ENCODE data around the gene TMEM272. TPM values are rescaled to one million over a fixed set of nuclear protein-coding genes. Genes with fewer than 3 reads are reported as not detected.
"Not testable (repeated sequence)": the region's sequence is repeated elsewhere in the genome, so short reads cannot be mapped to it uniquely, and the experiment has no call there.

TMEM272 gene
- total and polyA plus RNA-seq, 2 of the 4 experiments (the other 2 are of a cell fraction): not detected

- H3K9ac ChIP-seq (ENCODE audit: low read depth, low read length); ATAC-seq (ENCODE audit: low read depth); H2AFZ ChIP-seq (replicated peaks; ENCODE audit: low read length, poor library complexity); H4K8ac ChIP-seq (ENCODE audit: low read depth in 2 of 2, low read length in 2 of 2); H3K23ac ChIP-seq (ENCODE audit: low read depth, low read length); H4K5ac ChIP-seq (ENCODE audit: low read depth, low read length); H2BK15ac ChIP-seq (ENCODE audit: low read depth, low read length); H3K4ac ChIP-seq (ENCODE audit: low read depth, low read length); POLR2A ChIA-PET (ENCODE audit: unreplicated experiment); H4K91ac ChIP-seq (ENCODE audit: insufficient read depth, low read depth, low read length); H2BK5ac ChIP-seq (ENCODE audit: low read depth, low read length, poor library complexity, severe bottlenecking); H3K9me1 ChIP-seq (ENCODE audit: insufficient read depth, low read length); H3K4me2 ChIP-seq (ENCODE audit: low read depth, low read length); H3K56ac ChIP-seq (ENCODE audit: extremely low read depth, insufficient read depth, low read length); H3K79me1 ChIP-seq (ENCODE audit: low read depth in 1 of 2, low read length in 2 of 2); in situ Hi-C loops (cut with MboI; ENCODE audit: low sequenced_read_pairs); H3K9me3 ChIP-seq (ENCODE audit: control insufficient read depth, insufficient read depth, low read length); H2BK20ac ChIP-seq (ENCODE audit: low read depth, low read length); CTCF ChIA-PET; H3K18ac ChIP-seq (ENCODE audit: low read depth, low read length); H2AK9ac ChIP-seq (replicated peaks; ENCODE audit: low read depth, low read length, poor library complexity); DNase-seq; H2BK120ac ChIP-seq (ENCODE audit: low read depth, low read length); intact Hi-C loops (cut with micrococcal nuclease); H2AK5ac ChIP-seq (ENCODE audit: low read depth, low read length); H4K20me1 ChIP-seq (ENCODE audit: insufficient read depth, low read length); H3K4me1 ChIP-seq (ENCODE audit: control insufficient read depth, insufficient read depth, low read length); dilution Hi-C loops (cut with HindIII; ENCODE audit: low sequenced_read_pairs, unreplicated experiment); H3K36me3 ChIP-seq (ENCODE audit: control insufficient read depth, insufficient read depth, low read length); H3K14ac ChIP-seq (replicated peaks; ENCODE audit: low read depth, low read length); BruUV-seq (replicated peaks); H3K4me3 ChIP-seq (ENCODE audit: insufficient read depth, low read depth, low read length); H3K27ac ChIP-seq (ENCODE audit: insufficient read depth, low read length): not testable (repeated sequence)
- no CpG with 5 or more reads among the region's 11 CpGs for WGBS, 2 experiments (ENCODE audit: extremely low coverage in 2 of 2, insufficient read length in 1 of 2)
- peaks cover 68% of the 10 kb centered on the region for H3K27me3 ChIP-seq (ENCODE audit: control insufficient read depth, insufficient read depth, low read length)
Measured at GRCh38 chr13:51824712-51825111, 20.3 kb downstream of the TMEM272 start.
